Thoracic aorta (tissue), 2 donors: ENCODE data around the gene ARHGAP33. TPM values are rescaled to one million over a fixed set of nuclear protein-coding genes. Genes with fewer than 3 reads are reported as not detected.

Experiments
- total RNA-seq, 2 donors: library from RNA; depleted of rRNA; stranded (reverse); fragments of >200 nt; gene quantifications; one replicate each; pipeline versions ENCODE4 v1.1.0 to v1.2.3, GENCODE V29; 2016

Gene ARHGAP33
- total RNA-seq, 2 donors from 2014 or later = 15.4 to 30.7 TPM

Other genes with a start within 250 kb of the ARHGAP33 start
- gene SBSN, start 247.3 kb upstream of the ARHGAP33 start, total RNA-seq = 1 to 10 TPM in 1 of 2 donors, not detected in 1; 1.5 TPM
- not detected for gene GAPDHS, start 242.1 kb upstream of the ARHGAP33 start, total RNA-seq
- 10 to 100 TPM; 49.7 to 75.8 TPM for gene TMEM147, start 229.9 kb upstream of the ARHGAP33 start, total RNA-seq
- gene ATP4A, start 211.9 kb upstream of the ARHGAP33 start, total RNA-seq = under 1 TPM in 1 of 2 donors, not detected in 1; 0.35 TPM
- gene PMIS2, start 189.4 kb upstream of the ARHGAP33 start, total RNA-seq = not detected
- 10 to 100 TPM in 1 of 2 donors, 1 to 10 TPM in 1; 8.4 to 13.9 TPM for gene HAUS5, start 162.8 kb upstream of the ARHGAP33 start, total RNA-seq
- 10 to 100 TPM; 47.2 to 53.8 TPM for gene RBM42, start 146.5 kb upstream of the ARHGAP33 start, total RNA-seq
- gene ETV2, start 133.8 kb upstream of the ARHGAP33 start, total RNA-seq = not detected
- gene COX6B1, start 127.2 kb upstream of the ARHGAP33 start, total RNA-seq = 100 to 1,000 TPM; 258 to 386 TPM
- not detected for gene UPK1A, start 109.0 kb upstream of the ARHGAP33 start, total RNA-seq
- not detected for gene ZBTB32, start 71.0 kb upstream of the ARHGAP33 start, total RNA-seq
- 10 to 100 TPM; 26.4 to 31.3 TPM for gene KMT2B, start 57.6 kb upstream of the ARHGAP33 start, total RNA-seq
- gene IGFLR1, start 33.1 kb upstream of the ARHGAP33 start, total RNA-seq = 10 to 100 TPM in 1 of 2 donors, 1 to 10 TPM in 1; 6.9 to 13.1 TPM
- 10 to 100 TPM; 34.4 to 42.6 TPM for gene U2AF1L4, start 30.1 kb upstream of the ARHGAP33 start, total RNA-seq
- 10 to 100 TPM; 25.5 to 30.1 TPM for gene PSENEN, start 29.9 kb upstream of the ARHGAP33 start, total RNA-seq
- 10 to 100 TPM in 1 of 2 donors, 1 to 10 TPM in 1; 9.9 to 30.5 TPM for gene LIN37, start 27.0 kb upstream of the ARHGAP33 start, total RNA-seq
- gene HSPB6, start 18.5 kb upstream of the ARHGAP33 start, total RNA-seq = 100 to 1,000 TPM in 1 of 2 donors, 10 to 100 TPM in 1; 78.6 to 130 TPM
- 10 to 100 TPM; 11.1 to 16.6 TPM for gene PROSER3, start 17.4 kb upstream of the ARHGAP33 start, total RNA-seq
- gene PRODH2, start 37.3 kb downstream of the ARHGAP33 start, total RNA-seq = not detected
- gene NPHS1, start 76.9 kb downstream of the ARHGAP33 start, total RNA-seq = not detected
- under 1 TPM in 1 of 2 donors, not detected in 1; 0.92 TPM for gene KIRREL2, start 81.3 kb downstream of the ARHGAP33 start, total RNA-seq
- 10 to 100 TPM; 28.1 to 47.2 TPM for gene APLP1, start 93.0 kb downstream of the ARHGAP33 start, total RNA-seq
- 10 to 100 TPM in 1 of 2 donors, 1 to 10 TPM in 1; 5.4 to 32.6 TPM for gene NFKBID, start 125.0 kb downstream of the ARHGAP33 start, total RNA-seq
- gene HCST, start 127.0 kb downstream of the ARHGAP33 start, total RNA-seq = 10 to 100 TPM in 1 of 2 donors, 1 to 10 TPM in 1; 4.5 to 13.2 TPM
- 100 to 1,000 TPM; 155 to 247 TPM for gene TYROBP, start 132.7 kb downstream of the ARHGAP33 start, total RNA-seq
- 10 to 100 TPM; 14.3 to 26.7 TPM for gene LRFN3, start 160.8 kb downstream of the ARHGAP33 start, total RNA-seq
- 10 to 100 TPM; 43.0 to 70.5 TPM for gene SDHAF1, start 219.6 kb downstream of the ARHGAP33 start, total RNA-seq
- 1 to 10 TPM in 1 of 2 donors, under 1 TPM in 1; 0.92 to 2.4 TPM for gene SYNE4, start 233.2 kb downstream of the ARHGAP33 start, total RNA-seq
- gene ALKBH6, start 238.6 kb downstream of the ARHGAP33 start, total RNA-seq = 10 to 100 TPM; 19.8 to 55.8 TPM